Activated T-cell treated with anti-CD3 and anti-CD28 coated beads, Interleukin-2, amount 50 U/mL, for 48 hours (primary cell): ENCODE results near the gene TCL1B.
A peak's percentile ranks its signal among the peaks of the same experiment; 100 is the strongest.

ENCODE experiments used
- DNase-seq, 2 experiments: peaks; one replicate each; pipeline ENCODE4 v3.0.0-alpha.2; 2020

TCL1B gene

DNA sequence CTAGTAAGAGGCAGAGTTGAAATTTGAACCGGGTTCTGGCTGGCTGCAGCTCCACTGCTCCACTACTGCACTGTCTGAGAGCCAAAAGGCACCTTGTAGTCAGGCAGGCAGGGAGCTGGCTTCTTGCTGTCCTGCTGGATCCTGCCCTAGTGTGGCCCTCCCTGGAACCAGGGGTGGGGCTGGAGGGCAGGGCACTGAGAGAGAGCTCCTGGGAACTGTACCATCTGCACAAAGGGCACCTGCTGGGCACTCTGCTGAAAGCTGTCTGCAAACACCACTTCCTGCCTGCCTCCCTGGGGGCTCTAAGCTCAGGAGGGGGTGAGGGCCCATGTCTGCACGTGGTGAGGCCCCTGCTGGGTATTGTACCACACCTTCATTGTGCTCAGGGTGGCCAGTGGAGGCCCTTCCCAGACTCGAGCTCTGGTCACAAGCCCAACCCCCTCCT lies 19.0 kb upstream of the TCL1B start:
- no peak for DNase-seq

DNA sequence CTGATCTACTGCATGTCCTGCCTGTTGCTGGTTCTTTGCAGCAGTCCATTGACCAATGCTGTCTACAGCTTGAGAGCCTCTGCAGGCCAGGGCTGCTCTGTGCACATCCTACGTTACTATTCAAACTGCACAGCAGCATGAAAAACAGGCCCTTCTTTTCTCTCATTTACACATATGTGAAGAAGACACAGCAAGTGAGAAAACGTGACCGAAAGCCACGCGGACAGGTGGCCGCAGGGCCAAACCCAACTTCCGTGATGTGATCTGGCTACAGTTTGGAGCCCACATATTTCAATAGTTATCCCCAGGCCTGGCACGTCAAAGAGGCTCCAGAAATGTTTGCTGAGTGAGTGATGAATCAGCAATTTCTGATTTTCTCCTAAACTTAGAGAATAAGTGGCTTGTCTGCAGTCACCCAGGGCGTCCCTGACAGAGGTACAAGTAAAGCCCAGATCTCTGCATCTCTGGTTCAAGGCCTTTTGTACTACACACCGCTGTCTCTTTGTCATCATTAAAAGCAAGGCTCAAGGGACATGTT lies 17.9 kb upstream of the TCL1B start:
- no peak for DNase-seq

DNA sequence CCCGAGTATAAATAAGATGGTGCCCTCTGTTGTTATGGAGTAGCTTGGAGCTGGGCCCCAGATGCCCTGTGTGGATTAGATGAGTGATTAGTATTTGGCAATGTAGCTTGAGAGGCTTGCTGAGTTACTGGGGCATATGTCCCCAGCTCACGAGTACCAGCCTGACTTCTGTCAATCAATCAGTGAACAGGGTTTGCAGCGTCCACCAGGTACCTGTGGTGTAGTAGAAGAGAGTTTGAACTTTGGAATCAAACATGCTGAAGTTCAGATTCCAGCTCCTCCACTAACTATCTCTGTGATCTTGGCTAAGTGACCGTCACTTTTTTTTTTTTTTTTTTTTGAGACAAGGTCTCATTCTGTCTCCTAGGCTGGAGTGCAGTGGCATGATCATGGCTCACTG lies 11.6 kb upstream of the TCL1B start:
- DNase-seq, result no peak

DNA sequence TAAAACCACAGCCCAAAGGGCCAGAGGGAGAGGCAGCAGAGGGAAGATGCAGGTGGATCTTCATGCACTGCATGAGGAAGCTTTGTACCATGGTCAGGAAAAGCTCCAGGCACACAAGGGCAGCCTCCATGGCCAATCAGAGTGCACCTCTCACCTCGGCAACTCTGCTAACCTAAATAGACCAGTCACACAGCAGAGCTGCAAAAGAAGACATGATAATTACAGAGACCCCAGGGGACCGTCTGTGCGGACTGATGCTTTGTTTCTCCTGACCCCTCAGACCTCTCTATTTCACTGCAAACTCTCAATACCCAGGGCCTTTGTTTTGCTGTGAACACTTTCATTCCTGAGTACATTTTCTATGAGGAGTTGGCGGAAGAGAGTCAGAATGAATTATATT lies 10.7 kb upstream of the TCL1B start:
- no peak for DNase-seq

DNA sequence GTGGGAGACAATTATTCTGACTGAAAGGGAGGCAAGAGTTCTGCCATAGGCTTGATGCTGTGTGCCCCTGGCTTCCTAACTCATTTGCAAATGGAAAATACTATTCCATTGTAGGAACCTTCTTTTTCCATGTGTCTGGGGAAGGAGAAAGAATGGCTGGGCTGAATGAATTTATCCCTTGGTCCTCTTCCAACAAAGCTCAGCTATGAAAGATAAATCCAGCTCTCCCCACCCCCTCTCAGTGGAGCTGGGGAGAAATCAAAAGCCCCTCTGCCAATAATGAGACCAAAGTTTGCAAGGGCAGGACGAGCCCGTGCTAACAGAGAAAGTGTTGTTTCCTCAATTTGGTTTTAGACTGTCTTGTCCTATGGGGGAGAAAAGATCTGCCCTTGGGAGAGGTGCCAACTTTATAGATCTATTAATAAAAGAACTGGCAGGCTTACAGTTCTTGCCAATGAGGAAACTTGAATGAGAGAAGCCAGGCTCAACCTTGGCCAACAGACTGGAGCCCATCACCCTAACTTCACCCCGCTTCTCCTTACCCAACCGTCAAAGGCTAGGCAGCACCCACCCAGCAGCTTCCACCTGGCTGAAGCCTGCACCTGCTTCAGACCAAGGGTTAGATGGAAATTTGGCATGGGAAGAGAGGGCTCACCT lies 8.9 kb upstream of the TCL1B start:
- no peak for DNase-seq

DNA sequence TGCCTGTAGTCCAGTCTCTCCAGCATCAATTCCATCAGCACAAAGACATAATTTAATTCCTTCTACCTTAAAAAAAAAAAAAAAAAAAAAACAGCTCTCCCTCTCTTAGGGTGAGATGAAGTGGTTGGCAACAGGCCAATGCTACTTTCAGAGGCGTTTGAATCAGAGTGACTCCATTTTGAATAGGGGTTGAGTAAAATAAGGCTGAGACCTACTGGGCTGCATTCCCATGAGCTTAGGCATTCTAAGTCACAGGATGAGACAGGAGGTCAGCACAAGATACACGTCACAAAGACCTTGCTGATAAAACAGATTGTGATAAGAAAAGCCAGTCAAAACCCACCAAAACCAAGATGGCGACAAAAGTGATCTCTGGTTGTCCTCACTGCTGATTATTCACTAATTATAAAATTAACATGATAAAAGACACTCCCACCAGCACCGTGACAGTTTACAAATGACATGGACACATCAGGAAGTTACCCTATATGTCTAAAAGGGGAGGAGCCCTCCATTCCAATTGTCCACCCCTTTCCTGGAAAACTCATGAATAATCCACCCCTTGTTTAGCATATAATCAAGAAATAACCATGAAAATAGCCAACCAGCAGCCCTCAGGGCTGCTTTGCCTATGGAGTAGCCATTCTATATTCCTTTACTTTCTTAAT lies 6.9 kb upstream of the TCL1B start:
- DNase-seq, result no peak

DNA sequence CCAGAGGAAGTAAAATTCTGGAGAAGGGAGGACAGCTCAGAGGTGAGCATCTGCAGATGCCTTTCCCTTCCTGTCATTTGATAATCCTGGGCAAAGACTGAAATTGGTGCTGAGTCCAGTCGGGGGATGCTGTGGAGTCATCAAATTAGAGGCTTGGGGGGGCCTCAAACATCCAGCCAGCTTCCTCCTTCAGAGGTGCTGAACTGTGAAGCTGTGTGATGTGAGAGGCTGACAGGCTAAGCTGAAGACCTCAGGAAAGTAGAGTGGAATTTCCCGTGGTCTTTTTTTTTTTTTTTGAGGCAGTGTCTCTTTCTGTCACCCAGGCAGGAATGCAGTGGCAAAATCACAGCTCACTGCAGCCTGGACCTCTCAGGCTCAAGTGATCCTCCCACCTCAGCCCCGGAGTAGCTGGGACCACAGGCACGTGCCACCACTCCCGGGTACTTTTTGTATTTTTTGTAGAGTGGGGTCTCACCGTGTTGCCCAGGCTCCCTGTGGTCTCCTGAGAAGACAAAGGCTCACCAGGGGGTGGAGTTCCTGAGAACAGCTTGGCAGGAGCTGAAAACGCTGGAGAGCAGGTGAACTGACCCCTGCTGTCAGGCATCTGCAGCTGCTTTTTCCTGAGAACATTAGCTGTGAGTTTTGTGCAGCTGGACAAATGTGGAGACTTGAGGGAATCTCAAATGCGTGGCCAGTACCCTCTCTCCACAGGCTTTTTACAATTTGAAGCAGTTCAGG lies 6.1 kb upstream of the TCL1B start:
- DNase-seq, result no peak

DNA sequence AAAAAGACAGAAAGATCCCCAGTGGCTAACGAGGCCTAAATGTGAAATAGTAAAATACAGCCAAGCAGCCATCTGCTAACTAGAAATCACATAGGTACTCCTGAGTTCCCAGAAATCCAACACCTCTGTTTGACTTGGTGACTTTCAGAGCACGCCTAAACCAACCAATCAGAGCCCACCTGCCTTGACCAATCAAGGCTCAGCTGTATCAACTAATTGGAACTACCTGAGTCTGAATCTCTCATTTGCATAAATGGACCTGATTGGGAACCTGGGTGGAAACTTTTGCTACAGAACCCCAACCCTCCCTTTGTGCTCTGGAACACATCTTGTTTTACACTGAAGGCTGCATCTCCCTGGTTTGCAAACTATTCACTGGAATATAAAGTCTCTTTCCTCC lies 5.1 kb upstream of the TCL1B start:
- DNase-seq, result no peak

DNA sequence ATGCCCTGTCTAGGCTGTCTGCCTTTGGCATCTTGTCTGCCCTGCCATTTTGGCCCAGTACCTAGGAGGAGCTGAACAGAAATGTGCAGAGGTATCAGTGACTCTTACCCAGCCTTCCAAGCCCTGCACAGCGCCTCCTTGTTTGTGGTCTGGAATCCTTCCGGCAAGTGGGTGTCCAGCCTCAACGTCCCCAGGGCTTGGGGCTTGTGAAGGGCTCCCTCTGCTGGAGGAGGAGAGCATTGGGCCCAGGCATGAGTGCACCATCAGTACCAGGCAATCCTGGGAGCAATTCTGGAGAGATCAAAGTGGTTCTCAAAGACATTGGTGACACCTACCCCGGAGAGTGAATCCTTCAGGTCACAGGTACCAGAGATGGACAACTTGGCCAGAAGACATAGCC lies 2.4 kb upstream of the TCL1B start:
- peak; percentile 31 to 34 for DNase-seq

DNA sequence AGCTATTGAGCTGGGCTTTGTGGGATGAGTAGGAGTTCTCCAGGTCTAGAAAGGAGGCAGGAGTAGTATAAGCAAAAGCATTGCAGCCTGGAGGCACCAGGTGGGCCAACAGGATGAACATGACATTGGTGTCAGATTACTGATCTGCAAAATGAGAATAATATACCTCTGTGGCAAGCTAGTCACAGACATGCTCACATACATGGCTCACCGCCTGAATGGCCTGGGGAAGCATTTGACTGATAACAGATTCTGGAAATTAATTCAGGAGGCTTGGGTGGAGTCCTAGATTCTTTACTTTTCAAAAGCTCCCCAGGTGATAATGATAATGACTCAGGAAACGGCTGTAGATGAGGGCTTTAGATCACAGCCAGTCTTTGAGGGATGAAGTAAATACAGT lies 709 bp downstream of the TCL1B start:
- DNase-seq, result no peak

DNA sequence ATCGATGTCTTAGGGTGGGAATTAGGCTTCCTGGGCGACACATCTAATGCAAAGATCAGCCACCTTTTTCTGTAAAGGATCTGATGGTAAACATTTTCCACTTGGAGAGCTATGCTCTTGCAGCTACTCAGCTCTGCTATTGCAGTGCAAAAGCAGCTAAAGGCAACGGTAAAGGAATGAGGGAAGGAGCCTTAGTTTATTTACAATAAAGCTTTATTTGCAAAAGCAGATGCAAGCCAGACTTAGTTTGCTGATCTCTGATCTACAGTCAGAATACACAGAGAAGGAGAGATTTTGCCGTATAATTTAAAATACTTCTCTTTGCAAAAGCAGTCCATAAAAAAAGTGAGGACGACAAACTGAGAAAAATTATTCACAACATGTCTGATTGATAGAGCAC lies 3.2 kb downstream of the TCL1B start:
- DNase-seq, result no peak

DNA sequence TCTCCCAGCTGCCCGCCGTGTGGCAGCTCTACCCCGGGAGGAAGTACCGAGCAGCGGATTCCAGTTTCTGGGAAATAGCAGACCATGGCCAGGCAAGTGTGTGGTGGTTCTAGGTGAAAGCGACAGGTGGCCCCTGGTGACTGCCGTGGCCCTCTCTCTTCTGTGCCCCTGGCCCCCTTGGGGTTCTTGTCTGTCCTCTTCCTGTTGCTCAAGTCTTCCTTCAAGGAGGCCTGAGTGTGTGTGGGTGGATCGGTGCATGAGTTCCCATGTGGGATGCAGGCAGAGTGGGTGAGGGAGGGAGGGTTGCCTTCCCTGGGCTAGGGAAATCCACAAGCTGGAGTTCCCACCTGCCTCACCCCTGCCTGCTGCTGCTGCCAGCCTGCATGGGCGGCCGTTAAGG lies 4.6 kb downstream of the TCL1B start:
- DNase-seq, result no peak

DNA sequence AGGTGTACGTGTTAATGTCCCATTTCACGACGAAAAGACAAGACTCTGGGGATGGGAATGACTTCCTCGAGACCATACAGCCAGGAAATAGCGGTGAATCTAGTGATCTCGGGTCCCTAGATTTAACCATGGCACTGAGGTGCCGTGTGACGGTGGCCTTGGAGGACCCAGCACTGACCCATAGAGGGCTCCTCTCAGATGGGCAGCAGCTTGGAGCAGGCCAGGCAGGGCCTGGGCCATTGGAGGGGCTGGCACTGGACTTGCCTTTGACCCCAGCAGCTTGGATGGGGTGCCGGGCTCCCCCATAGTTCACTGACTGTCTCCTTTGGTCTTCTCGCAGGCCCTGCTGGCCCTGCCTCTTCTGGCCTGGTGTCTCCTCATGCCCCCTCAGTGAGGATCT lies 5.4 kb downstream of the TCL1B start:
- DNase-seq, result no peak

DNA sequence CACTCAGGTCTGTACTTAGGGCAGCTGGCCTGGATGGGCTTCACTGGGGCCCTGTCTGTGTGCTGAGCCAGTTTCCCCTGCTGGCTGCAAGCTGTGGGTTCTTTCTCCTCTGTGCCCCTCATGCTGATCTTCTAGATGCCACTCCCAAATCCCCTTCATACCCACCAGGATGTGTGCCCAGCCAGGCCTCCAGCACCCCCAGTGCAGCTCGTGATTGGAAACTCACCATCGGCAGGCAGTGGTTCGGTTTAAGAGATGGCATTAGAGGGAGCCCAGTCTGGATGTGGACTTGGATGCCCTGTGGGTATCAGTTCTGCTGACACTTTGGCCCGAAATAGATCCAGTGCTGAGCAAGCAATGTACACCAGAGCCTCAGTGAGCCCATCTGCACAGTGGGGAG lies 5.9 kb downstream of the TCL1B start:
- DNase-seq, result no peak

DNA sequence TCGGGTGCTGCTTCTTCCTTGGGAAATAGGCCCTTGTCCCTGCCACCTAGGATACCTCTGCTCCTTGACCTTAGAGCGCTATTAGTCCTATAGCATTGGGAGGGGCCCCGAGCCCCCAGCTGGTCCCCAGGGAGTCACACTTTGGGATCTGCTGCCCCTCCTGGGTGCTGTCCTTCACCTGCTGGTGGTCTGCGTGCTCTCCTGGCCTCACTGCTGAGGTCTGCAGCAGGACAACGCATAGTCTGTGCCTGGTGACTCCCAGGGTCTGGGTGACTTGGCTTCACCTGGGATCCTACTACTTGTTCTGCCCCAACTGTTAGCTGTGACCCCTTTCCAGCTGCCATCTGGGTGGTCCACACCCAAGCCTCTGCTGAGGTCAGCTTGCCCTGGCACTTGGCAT lies 8.8 kb downstream of the TCL1B start:
- DNase-seq, result no peak

DNA sequence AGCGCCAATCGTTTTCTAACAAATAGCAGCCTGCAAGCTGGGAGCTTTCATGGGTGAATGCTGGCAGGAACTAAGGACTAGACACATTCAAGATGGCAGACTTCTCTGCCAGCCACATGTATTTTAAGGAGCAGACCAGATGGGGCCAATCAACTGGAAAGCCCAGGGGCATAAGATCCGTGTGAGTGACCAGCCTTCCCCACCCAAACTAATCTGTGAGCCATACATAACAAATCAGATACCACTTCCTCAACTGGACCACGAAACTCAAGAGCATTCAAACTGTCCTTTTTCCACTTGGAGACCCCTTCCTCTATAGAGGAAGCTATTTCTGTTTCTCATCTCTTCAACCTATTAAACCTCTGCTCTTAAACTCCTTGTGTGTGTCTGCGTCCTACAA lies 9.7 kb downstream of the TCL1B start:
- no peak for DNase-seq

DNA sequence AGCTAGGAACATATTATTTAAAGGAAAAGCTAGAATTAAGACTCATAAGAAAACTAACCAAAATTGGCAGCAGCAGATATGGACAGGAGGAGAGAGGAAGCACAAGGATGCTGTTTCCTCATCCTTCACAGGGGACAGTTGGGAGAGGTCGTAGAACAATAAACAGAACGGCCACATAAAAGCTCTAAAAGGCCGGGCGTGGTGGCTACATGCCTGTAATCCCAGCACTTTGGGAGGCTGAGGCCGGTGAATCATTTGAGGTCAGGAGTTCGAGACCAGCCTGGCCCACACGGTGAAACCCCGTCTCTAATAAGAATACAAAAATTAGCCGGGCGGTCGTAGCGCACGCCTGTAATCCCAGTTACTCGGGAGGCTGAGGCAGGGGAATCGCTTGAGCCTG lies 10.5 kb downstream of the TCL1B start:
- no peak for DNase-seq

DNA sequence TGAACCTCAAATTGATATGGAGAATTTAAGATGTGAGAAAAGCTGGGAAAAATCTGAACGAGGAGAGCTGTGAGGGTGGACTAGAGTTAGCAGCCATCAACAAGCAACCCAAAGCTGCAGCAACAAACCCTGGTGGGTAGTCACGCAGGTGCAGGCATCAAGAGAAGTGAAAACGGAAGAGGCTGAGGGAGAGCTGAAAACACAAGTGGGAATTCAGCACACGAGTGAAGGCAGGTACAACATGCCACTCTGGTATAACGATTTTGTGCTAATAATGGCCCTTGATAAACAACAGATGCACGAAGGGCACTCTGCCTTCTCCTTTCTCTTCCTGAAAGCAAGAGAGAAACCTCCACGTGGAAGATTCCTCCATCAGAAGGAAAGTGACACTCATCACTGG lies 11.5 kb downstream of the TCL1B start:
- DNase-seq, result no peak

DNA sequence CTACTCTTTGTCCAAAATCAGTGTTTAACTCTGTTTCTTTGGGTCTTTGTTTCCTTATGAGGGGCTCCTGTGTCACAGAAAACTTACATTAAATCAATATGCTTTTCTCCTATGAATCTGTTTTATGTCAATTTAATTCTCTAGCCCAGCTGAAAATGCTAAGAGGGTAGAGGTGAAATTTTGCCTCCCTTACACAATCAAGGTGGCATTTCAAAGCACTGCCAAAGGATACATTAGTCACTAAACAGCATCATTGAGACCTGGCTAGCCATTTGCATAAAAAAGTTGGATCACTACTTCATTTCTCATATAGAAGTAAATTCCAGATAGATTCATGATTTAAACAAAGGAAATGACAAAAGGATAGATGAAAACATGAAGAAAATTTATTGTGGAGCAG lies 12.1 kb downstream of the TCL1B start:
- no peak for DNase-seq

DNA sequence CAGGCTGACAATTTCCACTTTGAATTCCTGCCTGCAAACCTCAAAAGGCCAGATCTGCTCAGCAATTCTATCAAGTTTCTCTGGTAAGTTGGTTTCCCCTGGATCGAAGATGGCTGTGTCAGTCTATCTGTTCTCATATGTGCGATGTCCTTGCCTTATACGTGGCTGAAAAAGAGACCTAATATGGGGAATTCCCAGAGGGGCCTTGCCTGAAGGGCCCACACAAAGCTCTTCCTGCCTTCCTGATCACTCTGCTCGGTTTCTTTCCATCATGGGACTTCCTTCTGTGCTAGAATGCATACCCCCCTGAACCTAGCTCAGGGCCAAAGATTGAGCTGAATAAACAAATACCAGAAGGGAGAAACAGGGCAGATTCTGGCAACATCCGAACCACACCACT lies 13.2 kb downstream of the TCL1B start:
- no peak for DNase-seq

DNA sequence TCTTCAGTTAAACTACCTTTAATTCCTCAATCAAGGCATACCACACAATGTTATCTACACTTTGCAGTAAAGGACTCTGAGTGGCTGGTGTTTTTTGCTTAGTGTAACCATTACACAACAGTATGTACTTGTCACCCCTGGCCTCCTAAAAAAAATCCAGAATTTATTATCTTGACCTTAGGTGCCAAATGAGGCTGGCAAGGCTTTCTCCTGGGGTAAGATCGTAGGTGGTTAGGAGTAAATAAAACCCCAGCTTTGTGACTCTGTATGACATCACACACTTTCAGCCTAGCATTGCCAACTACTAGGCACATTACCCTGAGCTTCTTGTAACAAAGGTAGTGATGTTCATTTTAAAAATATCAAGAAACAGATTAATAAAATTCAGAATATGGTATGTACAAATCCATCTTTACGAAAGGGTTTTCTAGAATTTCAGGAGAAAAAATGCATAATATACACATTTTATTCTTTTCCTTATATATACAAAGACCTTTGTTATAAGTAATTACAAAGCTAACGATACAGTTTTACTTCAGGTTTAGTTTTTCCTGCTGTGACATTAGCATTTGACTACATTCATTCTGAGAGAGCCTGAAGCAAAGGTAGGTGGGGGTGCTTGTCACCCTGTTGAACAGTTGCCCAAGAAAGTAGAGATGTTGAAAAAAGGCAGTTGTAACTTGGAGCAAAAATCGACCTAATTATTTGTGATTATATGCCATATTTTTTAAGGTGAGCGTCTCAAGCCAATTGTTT lies 14.2 kb downstream of the TCL1B start:
- DNase-seq, result no peak

DNA sequence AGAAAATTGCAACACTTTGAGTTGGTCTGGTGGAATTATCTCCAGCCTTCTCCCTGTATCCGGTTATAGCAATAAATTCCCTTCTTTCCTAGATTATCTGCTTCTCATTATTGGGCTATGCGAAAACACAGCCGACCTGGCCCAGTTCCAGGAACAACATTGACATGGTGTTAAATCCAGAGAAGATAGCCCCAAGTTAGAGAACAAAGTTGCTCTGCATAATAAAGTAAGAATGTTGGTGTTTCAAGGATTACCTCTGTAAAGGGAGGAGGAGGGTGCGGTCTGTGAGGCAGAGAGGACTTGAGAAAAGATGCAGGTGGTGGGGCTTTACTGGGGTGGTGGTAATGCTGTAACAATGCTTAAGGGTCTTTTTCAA lies 15.6 kb downstream of the TCL1B start:
- no peak for DNase-seq

DNA sequence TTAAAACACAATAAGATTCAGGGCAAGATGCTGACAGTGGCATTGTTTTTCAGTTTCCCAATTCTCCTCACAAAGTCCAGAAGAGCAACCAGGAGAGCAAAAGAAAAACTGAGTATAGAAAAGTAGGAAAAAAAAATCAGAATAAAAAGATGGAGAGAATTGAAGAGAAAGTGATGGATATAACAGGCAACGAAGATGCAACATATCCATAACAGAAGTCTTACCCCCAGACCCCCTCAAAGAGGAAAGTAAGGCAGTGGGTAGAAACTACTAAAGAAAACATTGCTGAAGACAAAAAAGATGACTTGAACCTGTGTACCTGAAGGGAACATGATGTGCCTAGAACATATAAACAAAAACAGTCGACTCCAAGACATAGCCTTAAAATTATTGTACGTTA lies 17.1 kb downstream of the TCL1B start:
- no peak for DNase-seq
